IMR-90 (cell line): ENCODE data around the gene KATNB1. TPM values are rescaled to one million over a fixed set of nuclear protein-coding genes. Genes with fewer than 3 reads are reported as not detected.

ENCODE experiments used
- ATAC-seq: fragments of 200-7000 bp; cut with Tn5 transposase; 2 replicates; pipeline ENCODE4 v1.9.1; 2020; ENCODE audit warnings: low read depth, mild to moderate bottlenecking, moderate library complexity
- BruUV-seq: library from RNA; stranded (reverse); fragments of 400-500 nt; replicated peaks from 2 replicates; lab custom pipeline; 2021; lab: Mats Ljungman, UMichigan
- CTCF ChIA-PET: fragments of 300-600 bp; formaldehyde crosslinking; extraction: SDS; loops from one replicate; lab custom pipeline; 2021; ENCODE audit warnings: antibody characterized with exemption; lab: Yijun Ruan, JAX
- POLR2A ChIA-PET: fragments of 300-600 bp; sonication (Branson Sonifier 250); formaldehyde crosslinking; loops from one replicate; lab custom pipeline; 2022; ENCODE audit warnings: antibody characterized with exemption; ENCODE audit not compliant: unreplicated experiment; lab: Charles Lee
- DNase-seq: peaks from one replicate; pipeline ENCODE4 v3.0.0; 2013
- H2AFZ ChIP-seq: replicated peaks from 2 replicates; pipeline ENCODE3; 2013; ENCODE audit warnings: low read length, mild to moderate bottlenecking; ENCODE audit not compliant: poor library complexity
- H2AK5ac ChIP-seq: 2 replicates; pipeline ENCODE4 v1.6.1; 2013; ENCODE audit warnings: low read depth, low read length, inconsistent platforms
- H2AK9ac ChIP-seq: replicated peaks from 2 replicates; pipeline ENCODE3; 2013; ENCODE audit warnings: mild to moderate bottlenecking, low read depth, low read length, moderate library complexity; ENCODE audit not compliant: poor library complexity
- H2BK120ac ChIP-seq: 2 replicates; pipeline ENCODE4 v1.6.1; 2013; ENCODE audit warnings: low read depth, low read length, inconsistent platforms
- H2BK15ac ChIP-seq: 3 replicates; pipeline ENCODE4 v1.6.1; 2013; ENCODE audit warnings: low read depth, low read length, inconsistent platforms
- H2BK20ac ChIP-seq: 2 replicates; pipeline ENCODE4 v1.6.1; 2013; ENCODE audit warnings: low read depth, mild to moderate bottlenecking, inconsistent platforms, low read length, moderate library complexity
- H2BK5ac ChIP-seq: 2 replicates; pipeline ENCODE4 v1.6.1; 2013; ENCODE audit warnings: mild to moderate bottlenecking, low read depth, low read length, inconsistent platforms; ENCODE audit not compliant: poor library complexity, severe bottlenecking
- H3K14ac ChIP-seq: replicated peaks from 2 replicates; pipeline ENCODE4 v1.6.1; 2013; ENCODE audit warnings: low read depth, low read length, inconsistent platforms
- H3K18ac ChIP-seq: 2 replicates; pipeline ENCODE4 v1.6.1; 2013; ENCODE audit warnings: low read depth, low read length, control low read depth
- H3K23ac ChIP-seq: 2 replicates; pipeline ENCODE4 v1.6.1; 2013; ENCODE audit warnings: low read depth, low read length, inconsistent platforms
- H3K27ac ChIP-seq: 2 replicates; pipeline ENCODE4 v1.5.1; 2013; ENCODE audit warnings: mild to moderate bottlenecking, control low read depth, low read length; ENCODE audit not compliant: insufficient read depth
- H3K27me3 ChIP-seq: 2 replicates; pipeline ENCODE4 v1.6.1; 2013; ENCODE audit warnings: low read length; ENCODE audit not compliant: control insufficient read depth, insufficient read depth
- H3K36me3 ChIP-seq: 2 replicates; pipeline ENCODE4 v1.6.1; 2013; ENCODE audit warnings: low read length, mixed read lengths; ENCODE audit not compliant: control insufficient read depth, insufficient read depth
- H3K4ac ChIP-seq: 2 replicates; pipeline ENCODE4 v1.6.1; 2013; ENCODE audit warnings: low read depth, low read length, inconsistent platforms
- H3K4me1 ChIP-seq: 2 replicates; pipeline ENCODE4 v1.6.1; 2013; ENCODE audit warnings: low read length, mixed read lengths; ENCODE audit not compliant: control insufficient read depth, insufficient read depth
- H3K4me2 ChIP-seq: 2 replicates; pipeline ENCODE4 v1.6.1; 2013; ENCODE audit warnings: low read depth, mild to moderate bottlenecking, control low read depth, low read length, moderate library complexity
- H3K4me3 ChIP-seq: 2 replicates; pipeline ENCODE4 v1.5.1; 2013; ENCODE audit warnings: low read depth, mild to moderate bottlenecking, control low read depth, low read length, moderate library complexity; ENCODE audit not compliant: insufficient read depth
- H3K56ac ChIP-seq: 2 replicates; pipeline ENCODE4 v1.6.1; 2013; ENCODE audit warnings: low read length, inconsistent platforms; ENCODE audit not compliant: insufficient read depth; ENCODE audit errors: extremely low read depth
- H3K79me1 ChIP-seq, 2 experiments: 2 replicates each; pipeline ENCODE4 v1.6.1; 2013; ENCODE audit warnings: low read length in 2 of 2, inconsistent platforms in 1 of 2, low read depth in 1 of 2
- H3K9ac ChIP-seq: 2 replicates; pipeline ENCODE4 v1.6.1; 2013; ENCODE audit warnings: low read depth, low read length, control low read depth
- H3K9me1 ChIP-seq: 2 replicates; pipeline ENCODE4 v1.6.1; 2013; ENCODE audit warnings: low read length, inconsistent platforms; ENCODE audit not compliant: insufficient read depth
- H3K9me3 ChIP-seq: 2 replicates; pipeline ENCODE4 v1.6.1; 2013; ENCODE audit warnings: low read length; ENCODE audit not compliant: control insufficient read depth, insufficient read depth
- H4K20me1 ChIP-seq: 2 replicates; pipeline ENCODE4 v1.6.1; 2013; ENCODE audit warnings: low read length, inconsistent platforms; ENCODE audit not compliant: insufficient read depth
- H4K5ac ChIP-seq: 2 replicates; pipeline ENCODE4 v1.6.1; 2013; ENCODE audit warnings: mild to moderate bottlenecking, low read depth, low read length, control low read depth
- H4K8ac ChIP-seq, 2 experiments: 2 replicates each; pipeline ENCODE4 v1.6.1; 2013; ENCODE audit warnings: low read depth in 2 of 2, low read length in 2 of 2, control low read depth in 1 of 2, inconsistent platforms in 1 of 2
- H4K91ac ChIP-seq: 2 replicates; pipeline ENCODE4 v1.6.1; 2013; ENCODE audit warnings: low read depth, low read length, inconsistent platforms; ENCODE audit not compliant: insufficient read depth
- BHLHE40 ChIP-seq: fragments of 150-350 bp; IDR thresholded peaks from 2 replicates; pipeline ENCODE4 v1.6.1; 2016; ENCODE audit warnings: mild to moderate bottlenecking, low read depth, low read length
- CEBPB ChIP-seq: IDR thresholded peaks from 2 replicates; pipeline ENCODE4 v1.6.1; 2012; ENCODE audit warnings: low read depth, low read length, improper control_type of control experiment
- FOS ChIP-seq: fragments of 150-350 bp; IDR thresholded peaks from 2 replicates; pipeline ENCODE4 v1.6.1; 2016; ENCODE audit warnings: low read depth, low read length
- MAZ ChIP-seq: IDR thresholded peaks from 2 replicates; pipeline ENCODE4 v1.6.1; 2012; ENCODE audit warnings: low read depth, mild to moderate bottlenecking, low read length, improper control_type of control experiment, moderate library complexity, borderline replicate concordance
- MXI1 ChIP-seq: IDR thresholded peaks from 2 replicates; pipeline ENCODE4 v1.6.1; 2012; ENCODE audit warnings: low read depth, mild to moderate bottlenecking, low read length, moderate library complexity, borderline replicate concordance
- POLR2A ChIP-seq: IDR thresholded peaks from 2 replicates; pipeline ENCODE4 v1.6.1; 2012; ENCODE audit warnings: mild to moderate bottlenecking, low read depth, low read length
- RAD21 ChIP-seq: IDR thresholded peaks from 2 replicates; pipeline ENCODE4 v1.6.1; 2012; ENCODE audit warnings: low read length, improper control_type of control experiment
- RCOR1 ChIP-seq: IDR thresholded peaks from 2 replicates; pipeline ENCODE4 v1.6.1; 2012; ENCODE audit warnings: mild to moderate bottlenecking, low read length, improper control_type of control experiment; ENCODE audit not compliant: insufficient replicate concordance
- RFX5 ChIP-seq: IDR thresholded peaks from 2 replicates; pipeline ENCODE4 v1.8.0; 2012; ENCODE audit warnings: low read depth, mild to moderate bottlenecking, low read length, moderate library complexity
- WGBS, 2 experiments: methylation state at CpG; one replicate each; pipeline versions ENCODE4 v1.1.5 to v1.1.7; 2013; ENCODE audit warnings: missing lambda C conversion rate in 2 of 2; ENCODE audit not compliant: insufficient read length in 1 of 2; ENCODE audit errors: extremely low coverage in 2 of 2; 5-methylcytosine and 5-hydroxymethylcytosine counted together
- dilution Hi-C: fragments of 300-500 bp; cut with HindIII; formaldehyde crosslinking; loops from one replicate; pipeline ENCODE4 v1.14.3; 2018; ENCODE audit warnings: low sequenced_read_pairs; ENCODE audit not compliant: unreplicated experiment
- in situ Hi-C: fragments of 300-500 bp; cut with MboI; formaldehyde crosslinking; loops from 3 replicates; pipeline ENCODE4 v1.14.3; 2019; ENCODE audit warnings: low sequenced_read_pairs, inconsistent platforms, mixed read lengths
- intact Hi-C: fragments of 100-400 bp; cut with micrococcal nuclease; formaldehyde crosslinking; loops from 2 replicates; pipeline ENCODE4 v1.10.0; 2022
- polyA plus RNA-seq, 3 experiments: library from polyadenylated mRNA; depleted of rRNA; stranded (reverse); fragments of >200 nt; gene quantifications; 2 replicates each; pipeline ENCODE4 v1.2.3, GENCODE V29; 2012; ENCODE audit warnings: low replicate concordance in 1 of 3
- total RNA-seq: library from RNA; depleted of rRNA; stranded (reverse); fragments of >200 nt; gene quantifications from 2 replicates; pipeline ENCODE4 v1.2.3, GENCODE V29; 2012
- TF ChIP-seq, protein P1 (sequence below): fragments of 150-350 bp; IDR thresholded peaks from 2 replicates; pipeline ENCODE4 v1.6.1; 2017; ENCODE audit warnings: mild to moderate bottlenecking, antibody characterized with exemption, low read length, low read depth

KATNB1 gene
- total and polyA plus RNA-seq, 2 of the 4 experiments (the other 2 are of a cell fraction) = 10.9 to 23.5 TPM

GRCh38 chr16:57697896-57698537, 37.6 kb upstream of the KATNB1 start:
- Histone ChIP-seq H2AFZ (no peak overlapping the region), H3K79me1 (no peaks in the 10 kb centered on the region), H3K9ac (no peak overlapping the region), H3K14ac (no peak overlapping the region), H2AK9ac (no peak overlapping the region), H3K27me3 (peaks cover 54% of the 10 kb centered on the region), H3K18ac (no peak overlapping the region), H3K4ac (no peak overlapping the region), H3K27ac (no peak overlapping the region), H2AK5ac (no peak overlapping the region), H4K5ac (no peak overlapping the region), H3K36me3 (no peaks in the 10 kb centered on the region), H3K9me3 (no peaks in the 10 kb centered on the region), H3K23ac (no peak overlapping the region), H3K4me1 (no peaks in the 10 kb centered on the region), H4K20me1 (no peaks in the 10 kb centered on the region), H2BK5ac (no peak overlapping the region), H3K56ac (no peak overlapping the region), H2BK20ac (no peak overlapping the region), H3K4me3 (no peak overlapping the region), H2BK15ac (no peak overlapping the region), H3K9me1 (no peaks in the 10 kb centered on the region), H3K4me2 (no peak overlapping the region), H4K8ac (no peak overlapping the region), H2BK120ac (no peak overlapping the region), H4K91ac (no peak overlapping the region)
- TF ChIP-seq, protein P1, sequence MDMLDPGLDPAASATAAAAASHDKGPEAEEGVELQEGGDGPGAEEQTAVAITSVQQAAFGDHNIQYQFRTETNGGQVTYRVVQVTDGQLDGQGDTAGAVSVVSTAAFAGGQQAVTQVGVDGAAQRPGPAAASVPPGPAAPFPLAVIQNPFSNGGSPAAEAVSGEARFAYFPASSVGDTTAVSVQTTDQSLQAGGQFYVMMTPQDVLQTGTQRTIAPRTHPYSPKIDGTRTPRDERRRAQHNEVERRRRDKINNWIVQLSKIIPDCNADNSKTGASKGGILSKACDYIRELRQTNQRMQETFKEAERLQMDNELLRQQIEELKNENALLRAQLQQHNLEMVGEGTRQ = no peak
- TF ChIP-seq FOS (no peak), RFX5 (no peak), MAZ (no peak), CEBPB (no peak), MXI1 (no peak), BHLHE40 (no peak), POLR2A (no peak), RAD21 (no peak), RCOR1 (no peak)
- no peak for DNase-seq
- ChIA-PET POLR2A (no interaction called here), CTCF (no interaction called here)
- BruUV-seq = no TSS peak
- no peak for ATAC-seq
- in situ Hi-C loops = no loop called here
- 76% methylated on average over 10 of the region's 17 CpGs; no CpG with 5 or more reads in 1 of the 2 experiments for WGBS, 2 experiments
- intact Hi-C loops = no loop called here
- dilution Hi-C loops = no loop called here
